Activated CD4-positive, alpha-beta memory T cell treated with anti-CD3 and anti-CD28 coated beads, Interleukin-2, amount 10 ng/mL, durations not matched to agents 7 days and 5 days (primary cell): ENCODE measurements around the gene RBM12. TPM values are rescaled to one million over a fixed set of nuclear protein-coding genes. Genes with fewer than 3 reads are reported as not detected.
"Not testable (repeated sequence)": the region's sequence is repeated elsewhere in the genome, so short reads cannot be mapped to it uniquely, and the experiment has no call there.

ENCODE experiments used
- CTCF ChIA-PET: fragments of 350-600 bp; sonication (Branson Sonifier 250); formaldehyde crosslinking; loops from one replicate; lab custom pipeline; 2021; ENCODE audit warnings: antibody characterized with exemption, inconsistent platforms; lab: Charles Lee
- POLR2A ChIA-PET: fragments of 350-600 bp; sonication (Branson Sonifier 250); formaldehyde crosslinking; loops from one replicate; lab custom pipeline; 2021; ENCODE audit warnings: antibody characterized with exemption; lab: Charles Lee
- DNase-seq: peaks from one replicate; pipeline ENCODE4 v3.0.0-alpha.2; 2020
- H3K27ac Mint-ChIP-seq: one replicate; pipeline ENCODE4 v1.8.0; 2021; ENCODE audit warnings: mild to moderate bottlenecking, mixed read lengths
- H3K27me3 Mint-ChIP-seq: one replicate; pipeline ENCODE4 v1.8.0; 2021; ENCODE audit warnings: mixed read lengths
- H3K36me3 Mint-ChIP-seq: one replicate; pipeline ENCODE4 v1.8.0; 2021; ENCODE audit warnings: low read depth, mixed read lengths
- H3K4me1 Mint-ChIP-seq: one replicate; pipeline ENCODE4 v1.8.0; 2021; ENCODE audit warnings: mixed read lengths
- H3K4me3 Mint-ChIP-seq: one replicate; pipeline ENCODE4 v1.8.0; 2021; ENCODE audit warnings: mild to moderate bottlenecking, mixed read lengths
- H3K9me3 Mint-ChIP-seq: one replicate; pipeline ENCODE4 v1.8.0; 2021; ENCODE audit warnings: mixed read lengths
- total RNA-seq, 2 experiments: library from RNA; stranded (reverse); gene quantifications; one replicate each; pipeline ENCODE4 v1.2.3, GENCODE V29; 2021

RBM12 gene
- total RNA-seq = 100 to 1,000 TPM; 115 to 116 TPM

GRCh38 chr20:35664466-35665206 is at the start of gene RBM12, which contains the start of gene CPNE1:
TSS of gene RBM12 (minus strand) at chr20:35664900. CDS start at chr20:35655322, 9,578 bp downstream.
TSS of gene CPNE1 (minus strand) at chr20:35664900. CDS start at chr20:35632923, 31,977 bp downstream.
- Mint-ChIP-seq H3K4me1 (peaks cover 46% of the 10 kb centered on the region), H3K27me3 (no peaks in the 10 kb centered on the region), H3K27ac (peak within 1 kb of the TSS; percentile 98), H3K4me3 (peak within 1 kb of the TSS; percentile 95), H3K36me3 (peaks cover 49% of the 10 kb centered on the region), H3K9me3 (no peaks in the 10 kb centered on the region)
- ChIA-PET POLR2A (interaction anchor here (0.9 to 10.3 kb wide), 29 partner anchors 9 to 1672 kb away, joined by 3 to 198 read pairs (median 8); partner anchors contain the start of genes CEP250, ERGIC3, NFS1 and PHF20), CTCF (interaction anchor here (0.7 to 3.0 kb wide), 11 partner anchors 9 to 1149 kb away, joined by 3 to 24 read pairs (median 3); partner anchors contain the start of gene SCAND1)
- peak; percentile 95 for DNase-seq

- Mint-ChIP-seq H3K27ac (peak overlapping the region; percentile 6), H3K9me3 (no peaks in the 10 kb centered on the region), H3K4me1 (peaks cover 59% of the 10 kb centered on the region), H3K4me3 (no peak overlapping the region), H3K27me3 (no peaks in the 10 kb centered on the region), H3K36me3 (peaks cover 80% of the 10 kb centered on the region)
- ChIA-PET POLR2A (interaction anchor here (9.5 to 23.9 kb wide), 2 partner anchors 12 to 22 kb away, joined by 112 to 503 read pairs; partner anchors contain the start of genes NFS1, RBM39 and ROMO1), CTCF (interaction anchor here (1.0 to 1.6 kb wide), 3 partner anchors 14 to 26 kb away, joined by 3 to 4 read pairs (median 3); no protein-coding TSS in a partner anchor)
- DNase-seq = no peak
Observed at GRCh38 chr20:35714127-35714526, 49.4 kb upstream of the RBM12 start.

- H3K4me3 Mint-ChIP-seq, H3K27me3 Mint-ChIP-seq, H3K27ac Mint-ChIP-seq, H3K9me3 Mint-ChIP-seq, DNase-seq: not testable (repeated sequence)
- ChIA-PET CTCF (interaction anchor here (0.8 to 1.6 kb wide), 3 partner anchors 15 to 89 kb away, joined by 3 read pairs; no protein-coding TSS in a partner anchor), POLR2A (interaction anchor here (0.6 to 23.9 kb wide), 3 partner anchors 11 to 251 kb away, joined by 3 to 503 read pairs (median 112); partner anchors contain the start of genes NFS1, RBM39 and ROMO1)
- Mint-ChIP-seq H3K36me3 (peaks cover 80% of the 10 kb centered on the region), H3K4me1 (peaks cover 58% of the 10 kb centered on the region)
Observed at GRCh38 chr20:35713120-35713519, 48.4 kb upstream of the RBM12 start.

GRCh38 chr20:35711588-35712209 is 47.0 kb upstream of the RBM12 start:
- POLR2A ChIA-PET = interaction anchor here (1.4 to 23.9 kb wide), 5 partner anchors 9 to 92 kb away, joined by 7 to 503 read pairs (median 21); partner anchors contain the start of genes CPNE1, NFS1, RBM12 and RBM39
- Mint-ChIP-seq H3K4me1 (peaks cover 52% of the 10 kb centered on the region), H3K27me3 (no peaks in the 10 kb centered on the region), H3K27ac (peak overlapping the region; percentile 64), H3K9me3 (no peaks in the 10 kb centered on the region), H3K4me3 (peak overlapping the region; percentile 36), H3K36me3 (peaks cover 77% of the 10 kb centered on the region)
- DNase-seq = no peak
- CTCF ChIA-PET = interaction anchor here (1.1 to 2.1 kb wide), 4 partner anchors 10 to 31 kb away, joined by 3 to 7 read pairs (median 5); partner anchors contain the start of gene RBM39

GRCh38 chr20:35710884-35711587 is 46.3 kb upstream of the RBM12 start:
- Mint-ChIP-seq H3K4me3 (peak overlapping the region; percentile 36), H3K27me3 (no peaks in the 10 kb centered on the region), H3K27ac (peak overlapping the region; percentile 64), H3K9me3 (no peaks in the 10 kb centered on the region), H3K4me1 (peaks cover 52% of the 10 kb centered on the region), H3K36me3 (peaks cover 77% of the 10 kb centered on the region)
- DNase-seq = no peak
- ChIA-PET POLR2A (interaction anchor here (1.3 to 23.9 kb wide), 6 partner anchors 9 to 92 kb away, joined by 3 to 503 read pairs (median 14); partner anchors contain the start of genes CPNE1, NFS1, RBM12 and RBM39), CTCF (interaction anchor here (1.1 to 2.1 kb wide), 3 partner anchors 9 to 31 kb away, joined by 4 to 7 read pairs (median 6); partner anchors contain the start of gene RBM39)

- peaks cover 77% of the 10 kb centered on the region for H3K36me3 Mint-ChIP-seq
- DNase-seq = no peak
- no peak overlapping the region for H3K4me3 Mint-ChIP-seq
- ChIA-PET POLR2A (interaction anchor here (1.3 to 23.9 kb wide), 4 partner anchors 8 to 26 kb away, joined by 3 to 503 read pairs (median 66); partner anchors contain the start of genes NFS1, RBM39 and ROMO1), CTCF (interaction anchor here (1.2 to 1.5 kb wide), 2 partner anchors 24 to 26 kb away, joined by 3 read pairs; no protein-coding TSS in a partner anchor)
- H3K27me3 Mint-ChIP-seq = no peaks in the 10 kb centered on the region
- H3K9me3 Mint-ChIP-seq = no peaks in the 10 kb centered on the region
- H3K4me1 Mint-ChIP-seq = peaks cover 49% of the 10 kb centered on the region
- no peak overlapping the region for H3K27ac Mint-ChIP-seq
Observed at GRCh38 chr20:35710039-35710438, 45.3 kb upstream of the RBM12 start.

GRCh38 chr20:35709259-35709658 is 44.6 kb upstream of the RBM12 start:
- ChIA-PET CTCF (interaction anchor here (1.2 to 2.1 kb wide), 3 partner anchors 25 to 108 kb away, joined by 3 to 6 read pairs (median 3); no protein-coding TSS in a partner anchor), POLR2A (interaction anchor here (3.0 to 23.9 kb wide), 3 partner anchors 7 to 27 kb away, joined by 21 to 503 read pairs (median 112); partner anchors contain the start of genes NFS1, RBM39 and ROMO1)
- Mint-ChIP-seq H3K36me3 (peaks cover 80% of the 10 kb centered on the region), H3K4me3 (no peak overlapping the region), H3K27me3 (no peaks in the 10 kb centered on the region), H3K4me1 (peaks cover 53% of the 10 kb centered on the region), H3K9me3 (no peaks in the 10 kb centered on the region), H3K27ac (peak overlapping the region; percentile 32)
- no peak for DNase-seq

GRCh38 chr20:35708502-35708901 is 43.8 kb upstream of the RBM12 start:
- H3K36me3 Mint-ChIP-seq = peaks cover 80% of the 10 kb centered on the region
- no peaks in the 10 kb centered on the region for H3K27me3 Mint-ChIP-seq
- peaks cover 53% of the 10 kb centered on the region for H3K4me1 Mint-ChIP-seq
- no peaks in the 10 kb centered on the region for H3K9me3 Mint-ChIP-seq
- no peak overlapping the region for H3K27ac Mint-ChIP-seq
- no peak overlapping the region for H3K4me3 Mint-ChIP-seq
- no peak for DNase-seq
- ChIA-PET CTCF (interaction anchor here (1.1 to 2.1 kb wide), 2 partner anchors 107 to 246 kb away, joined by 3 to 6 read pairs; no protein-coding TSS in a partner anchor), POLR2A (interaction anchor here (6.2 to 23.9 kb wide), 3 partner anchors 6 to 28 kb away, joined by 32 to 503 read pairs (median 112); partner anchors contain the start of genes NFS1, RBM39 and ROMO1)

GRCh38 chr20:35706591-35707529 is 42.2 kb upstream of the RBM12 start:
- not testable (repeated sequence) for H3K4me3 Mint-ChIP-seq, DNase-seq, H3K9me3 Mint-ChIP-seq, H3K27ac Mint-ChIP-seq, H3K27me3 Mint-ChIP-seq
- ChIA-PET POLR2A (interaction anchor here (6.2 to 23.9 kb wide), 2 partner anchors 14 to 30 kb away, joined by 32 to 503 read pairs; partner anchors contain the start of gene RBM39), CTCF (interaction anchor here (0.7 kb wide), 1 partner anchor 10 kb away, joined by 4 read pairs; no protein-coding TSS in a partner anchor)
- peaks cover 85% of the 10 kb centered on the region for H3K36me3 Mint-ChIP-seq
- H3K4me1 Mint-ChIP-seq = peaks cover 57% of the 10 kb centered on the region

- not testable (repeated sequence) for H3K27ac Mint-ChIP-seq, DNase-seq, H3K27me3 Mint-ChIP-seq, H3K4me3 Mint-ChIP-seq, H3K9me3 Mint-ChIP-seq
- Mint-ChIP-seq H3K4me1 (peaks cover 52% of the 10 kb centered on the region), H3K36me3 (peaks cover 82% of the 10 kb centered on the region)
- CTCF ChIA-PET = interaction anchor here (1.7 kb wide), 1 partner anchor 179 kb away, joined by 3 read pairs; no protein-coding TSS in a partner anchor
- POLR2A ChIA-PET = interaction anchor here (6.2 to 23.9 kb wide), 3 partner anchors 6 to 30 kb away, joined by 32 to 503 read pairs (median 112); partner anchors contain the start of gene RBM39
Observed at GRCh38 chr20:35705894-35706293, 41.2 kb upstream of the RBM12 start.
